SK-N-MC (cell line): Measurements from ENCODE around the gene FXYD2.

Experiments used
- EZH2 ChIP-seq: fragments of 200-600 bp; sonication (generic); IDR thresholded peaks from one replicate; pipeline ENCODE4 v1.6.1; 2017; ENCODE audit warnings: antibody characterized with exemption
- POLR2AphosphoS5 ChIP-seq: IDR thresholded peaks from 2 replicates; pipeline ENCODE4 v1.6.1; 2012; ENCODE audit warnings: mild to moderate bottlenecking, low read depth, low read length, borderline replicate concordance

DNA sequence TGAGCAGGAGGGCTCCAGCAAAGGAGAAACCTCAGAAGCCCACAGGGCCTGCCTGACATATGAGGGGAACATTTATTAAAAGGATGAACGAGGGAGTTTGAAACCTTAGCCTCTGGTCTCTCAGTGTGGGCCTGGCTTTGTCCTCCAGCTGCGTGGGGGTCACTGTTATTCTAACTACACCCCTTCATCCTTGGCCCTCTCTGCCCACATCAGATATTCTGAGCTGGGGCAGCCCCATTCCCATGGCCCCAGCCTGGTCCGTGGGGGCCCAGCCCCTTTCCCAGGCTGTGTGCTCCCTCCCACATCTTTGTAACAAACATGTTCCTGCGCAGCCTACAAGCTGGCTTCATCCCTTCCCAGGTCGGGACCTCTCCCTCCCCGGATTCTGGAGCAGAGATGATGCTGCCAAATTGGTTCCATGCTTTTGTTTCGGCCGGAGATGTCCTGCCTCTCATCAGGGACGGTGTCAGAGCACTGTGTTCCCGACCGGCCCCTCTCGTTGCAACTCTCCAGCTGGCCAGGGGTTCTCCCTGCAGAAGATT is 47.9 kb upstream of the FXYD2 start:
- no peak for TF ChIP-seq POLR2AphosphoS5
- TF ChIP-seq EZH2: no peak
